PFSK-1 (cell line): ENCODE measurements around the gene KBTBD3.

ENCODE experiments used
- POLR2AphosphoS5 ChIP-seq: IDR thresholded peaks from 2 replicates; pipeline ENCODE4 v1.6.1; 2012; ENCODE audit warnings: low read depth, mild to moderate bottlenecking, control low read depth, low read length, moderate library complexity
- REST ChIP-seq, 2 experiments: IDR thresholded peaks; 2 replicates each; pipeline versions ENCODE4 v1.6.1 to v1.8.0; 2011 to 2012; ENCODE audit warnings: low read depth in 2 of 2, low read length in 2 of 2, control low read depth in 1 of 2, inconsistent platforms in 1 of 2, mild to moderate bottlenecking in 1 of 2, moderate library complexity in 1 of 2; ENCODE audit not compliant: insufficient read depth in 1 of 2
- SIN3A ChIP-seq: IDR thresholded peaks from 2 replicates; pipeline ENCODE4 v1.6.1; 2012; ENCODE audit warnings: mild to moderate bottlenecking, low read length, moderate library complexity, borderline replicate concordance; ENCODE audit not compliant: insufficient read depth
- TAF1 ChIP-seq: IDR thresholded peaks from 2 replicates; pipeline ENCODE4 v1.6.1; 2012; ENCODE audit warnings: low read length, control low read depth, borderline replicate concordance; ENCODE audit not compliant: insufficient read depth

- TF ChIP-seq TAF1 (no peak), POLR2AphosphoS5 (no peak), REST (IDR thresholded peaks at IDR 0.05; ENCODE audit: insufficient read depth in 1 of 2, low read depth in 2 of 2, low read length in 2 of 2) (no peak), SIN3A (no peak)
These were observed 24.7 kb upstream of the KBTBD3 start for GRCh38 chr11:106101819-106102218.
